ENCODE data around the gene TMEM135.

TMEM135 gene

GRCh38 chr11:87201376-87201775 lies 163.6 kb downstream of the TMEM135 start:
- no peak for DNase-seq

GRCh38 chr11:87203907-87204602 lies 166.3 kb downstream of the TMEM135 start:
- no peak for DNase-seq

GRCh38 chr11:87212891-87213290 lies 175.2 kb downstream of the TMEM135 start:
- no peak for DNase-seq

DNA sequence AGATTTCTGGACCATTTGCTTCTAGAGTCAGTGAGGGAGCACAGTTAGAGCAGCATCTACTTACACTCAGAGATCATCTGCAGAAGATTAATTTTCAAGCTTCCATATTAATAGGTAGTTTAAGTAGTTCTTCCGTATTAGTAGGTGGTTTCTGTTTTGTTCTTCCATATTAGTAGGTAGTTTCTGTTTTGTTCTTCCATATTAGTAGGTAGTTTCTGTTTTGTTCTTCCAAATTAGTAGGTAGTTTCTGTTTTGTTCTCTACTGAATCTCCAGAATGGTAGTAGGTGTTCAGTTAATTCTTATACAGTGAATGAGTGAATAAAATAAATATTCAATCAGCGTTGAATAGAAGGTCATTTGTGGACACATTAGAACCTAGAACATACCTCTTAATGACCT lies 175.7 kb downstream of the TMEM135 start:
- no peak for DNase-seq

DNA sequence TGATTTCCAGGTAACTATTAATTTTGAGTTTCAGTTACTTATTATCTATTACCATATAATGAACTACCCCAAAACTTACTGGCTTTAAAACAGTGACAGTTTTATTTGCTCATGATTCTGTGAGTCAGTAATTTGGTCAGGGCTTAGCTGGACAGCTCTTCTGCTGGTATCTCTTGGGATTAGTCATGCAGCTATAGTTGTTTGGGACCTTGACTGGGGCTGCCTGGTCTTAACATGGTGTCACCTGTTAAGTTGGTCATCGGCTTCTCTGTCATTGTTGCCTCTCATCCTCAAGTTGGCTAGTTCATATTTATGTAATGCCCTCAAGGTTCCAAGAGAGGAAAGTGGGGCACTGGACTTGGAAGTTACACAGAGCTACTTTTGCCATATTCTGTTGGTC lies 177.5 kb downstream of the TMEM135 start:
- DNase-seq, result no peak

DNA sequence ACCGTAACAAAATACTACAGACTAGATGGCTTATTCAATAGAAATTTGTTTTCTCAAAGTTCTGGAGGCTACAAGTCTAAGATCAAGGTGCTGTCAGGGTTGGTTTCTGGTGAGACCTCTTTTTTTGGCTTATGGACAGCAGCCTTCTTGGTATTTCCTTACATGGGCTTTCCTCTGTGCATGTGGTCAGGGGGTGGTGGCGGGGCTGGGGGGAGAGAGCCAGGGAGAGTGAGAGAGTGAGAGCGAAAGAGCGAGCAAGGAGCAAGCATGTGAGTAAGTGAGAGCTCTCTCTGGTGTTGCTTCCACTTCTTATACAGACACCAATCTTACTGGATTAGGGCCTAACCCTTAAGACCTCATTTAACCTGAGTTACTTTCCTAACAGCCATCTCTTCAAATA lies 181.5 kb downstream of the TMEM135 start:
- no peak for DNase-seq

GRCh38 chr11:87223816-87224215 lies 186.1 kb downstream of the TMEM135 start:
- DNase-seq, result no peak

DNA sequence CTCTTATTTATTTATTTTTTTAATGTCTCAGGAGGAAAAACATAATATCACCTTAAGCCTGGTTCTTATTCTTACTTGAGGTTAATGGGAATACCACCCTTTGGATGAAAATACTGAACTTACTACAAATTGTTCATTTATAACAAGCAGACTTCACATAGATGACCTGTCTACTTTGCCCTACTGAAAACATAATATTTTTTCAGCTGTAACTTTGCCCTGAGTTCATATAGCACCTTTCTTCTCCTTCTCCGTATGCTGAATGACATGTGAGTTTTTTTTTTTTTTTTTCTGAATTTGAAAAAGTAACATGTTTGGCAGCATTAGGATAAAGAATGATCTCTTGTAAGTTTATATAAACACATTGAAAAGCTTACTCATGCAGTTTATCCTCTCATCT lies 186.8 kb downstream of the TMEM135 start:
- no peak for DNase-seq

DNA sequence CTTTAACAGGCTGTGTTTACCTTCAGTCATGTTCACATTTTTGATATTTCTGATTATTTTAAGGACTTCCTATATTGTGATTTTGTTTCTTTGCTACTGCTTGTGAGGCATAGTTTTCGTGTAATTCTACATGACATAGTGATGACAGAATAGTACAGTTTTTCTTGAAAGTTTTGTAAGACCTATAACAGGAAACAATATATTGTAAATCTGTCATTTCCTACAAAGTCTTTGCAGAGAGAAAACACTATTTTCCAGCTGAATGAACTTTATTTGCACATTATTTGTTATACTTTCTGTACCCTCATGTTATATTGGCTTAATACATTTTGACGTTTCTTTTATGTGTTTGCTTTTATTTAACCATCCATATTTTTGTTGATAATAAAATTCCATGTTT lies 191.1 kb downstream of the TMEM135 start:
- no peak for DNase-seq

DNA sequence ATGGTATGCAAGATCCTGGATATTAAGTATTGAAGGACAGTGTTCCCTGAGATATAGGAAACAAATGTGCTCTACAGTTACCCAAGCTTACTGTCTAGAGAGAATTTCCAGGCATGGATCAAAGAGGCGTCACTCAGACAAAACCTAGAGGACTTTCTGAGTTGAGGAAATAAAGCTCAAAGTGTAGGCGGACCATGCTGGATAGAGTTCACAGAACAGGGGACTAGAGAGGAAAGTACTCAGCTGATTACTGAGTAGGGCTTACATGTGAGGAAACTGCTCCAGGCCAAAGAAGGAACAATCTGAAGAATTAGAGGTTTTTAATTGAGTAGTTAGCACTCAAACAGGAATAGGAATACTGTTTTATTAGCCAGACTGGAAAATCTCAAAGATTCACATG lies 193.3 kb downstream of the TMEM135 start:
- no peak for DNase-seq

DNA sequence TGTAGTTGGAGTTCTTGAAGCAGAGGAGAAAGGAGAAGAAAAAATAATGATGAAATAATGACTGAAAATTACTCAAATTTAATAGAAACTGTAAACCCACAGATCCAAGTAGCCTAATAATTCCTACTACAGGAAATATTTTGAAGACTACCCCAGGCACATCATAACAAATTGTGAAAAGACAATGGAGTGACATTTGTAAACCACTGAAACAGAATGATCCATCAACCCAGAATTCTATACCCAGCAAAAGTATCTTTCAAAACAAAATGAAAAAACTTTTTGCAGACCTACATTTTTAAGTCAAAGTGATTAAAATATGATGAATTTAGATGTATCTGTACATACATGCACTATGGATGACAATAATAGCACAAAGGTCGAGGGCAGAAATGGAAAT lies 194.6 kb downstream of the TMEM135 start:
- no peak for DNase-seq

DNA sequence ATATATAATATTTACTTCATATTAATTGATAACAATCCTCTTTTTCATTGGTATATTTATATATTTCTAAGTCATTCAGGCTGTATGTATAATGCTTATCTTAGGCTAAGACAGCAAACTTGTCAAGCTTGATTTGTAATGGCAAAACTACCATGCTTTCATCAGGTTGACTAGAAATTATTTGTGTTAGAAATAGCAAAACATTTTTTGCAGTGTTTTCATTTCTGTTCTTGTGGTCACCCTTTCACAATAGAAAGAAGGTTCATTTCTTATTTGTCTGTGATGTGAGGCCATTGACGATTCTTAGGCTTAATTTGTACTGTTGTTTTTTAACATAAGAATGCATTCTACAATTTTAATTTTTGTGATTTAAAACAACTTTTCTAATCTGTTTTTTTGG lies 197.6 kb downstream of the TMEM135 start:
- DNase-seq, result no peak

DNA sequence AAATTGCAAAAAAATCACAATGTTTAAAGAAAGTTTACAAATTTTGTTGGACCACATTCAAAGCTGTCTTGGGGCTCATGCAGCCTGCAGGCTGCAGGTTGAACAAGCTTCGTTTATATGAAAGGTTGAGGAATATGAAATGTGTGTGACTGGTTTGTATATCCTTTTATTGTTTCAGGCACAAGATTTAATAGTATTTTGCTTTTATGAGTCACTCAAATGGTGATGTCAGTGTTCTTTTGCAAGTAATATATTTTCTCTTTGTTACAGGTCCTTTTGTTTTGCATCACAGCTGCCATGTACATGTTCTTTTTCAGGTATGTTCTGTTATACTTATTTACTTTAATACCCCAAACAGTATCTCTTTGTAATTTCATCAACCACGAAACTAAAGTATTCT lies 198.6 kb downstream of the TMEM135 start:
- no peak for DNase-seq

DNA sequence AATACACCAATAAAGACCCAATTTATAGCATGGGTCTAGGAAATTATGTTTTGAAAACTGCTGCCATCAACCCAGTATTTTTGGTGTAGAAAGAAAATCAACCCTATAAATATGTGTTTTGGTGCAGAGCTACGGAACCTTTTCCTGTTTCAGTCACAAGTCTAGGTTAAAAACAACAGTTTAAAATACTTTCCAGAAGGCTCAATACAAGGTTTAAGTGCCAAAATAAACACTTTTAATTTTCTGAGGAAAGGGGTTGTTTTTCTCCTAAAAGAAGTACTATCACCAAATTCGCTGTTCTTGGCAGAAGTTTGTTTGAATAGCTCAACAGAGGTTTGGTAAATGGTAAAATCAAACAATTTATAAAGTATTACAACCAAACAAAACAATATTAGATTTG lies 201.3 kb downstream of the TMEM135 start:
- no peak for DNase-seq

DNA sequence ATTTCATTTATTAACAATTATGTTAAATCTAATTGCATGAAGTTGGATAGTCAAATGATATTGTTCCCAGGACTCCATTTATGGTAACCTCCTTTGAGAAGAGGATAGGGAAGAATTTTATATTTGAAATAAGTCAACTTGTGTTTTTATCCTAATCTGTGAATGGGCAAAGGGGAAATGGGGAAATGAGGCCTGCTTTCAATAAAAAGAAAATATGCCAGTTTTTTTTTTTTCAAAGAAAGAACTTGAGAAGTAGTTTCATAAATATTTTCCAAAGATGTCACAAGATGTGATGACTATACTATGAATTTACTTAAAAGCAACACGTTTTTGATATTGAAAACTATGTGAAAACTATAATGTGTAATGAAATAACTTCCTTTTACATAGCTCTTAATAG lies 201.8 kb downstream of the TMEM135 start:
- no peak for DNase-seq

DNA sequence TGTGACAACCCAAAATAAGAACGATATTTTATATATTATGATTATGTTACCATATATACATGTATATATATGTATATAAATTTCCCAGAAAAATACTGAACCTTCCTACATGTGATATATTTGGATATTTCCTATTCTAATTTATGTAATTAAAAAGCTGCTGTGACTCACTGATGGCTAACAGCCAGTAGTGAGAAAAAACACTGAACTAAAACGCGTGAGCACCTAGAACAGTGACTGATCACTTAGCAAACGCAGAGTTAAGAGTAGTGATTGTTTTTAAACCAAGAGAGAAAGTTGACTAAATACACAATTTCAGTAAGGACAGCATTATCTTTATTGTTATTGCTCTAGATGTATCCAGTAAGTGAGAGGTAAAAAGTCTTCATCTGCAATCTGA lies 213.8 kb downstream of the TMEM135 start:
- DNase-seq, result no peak

DNA sequence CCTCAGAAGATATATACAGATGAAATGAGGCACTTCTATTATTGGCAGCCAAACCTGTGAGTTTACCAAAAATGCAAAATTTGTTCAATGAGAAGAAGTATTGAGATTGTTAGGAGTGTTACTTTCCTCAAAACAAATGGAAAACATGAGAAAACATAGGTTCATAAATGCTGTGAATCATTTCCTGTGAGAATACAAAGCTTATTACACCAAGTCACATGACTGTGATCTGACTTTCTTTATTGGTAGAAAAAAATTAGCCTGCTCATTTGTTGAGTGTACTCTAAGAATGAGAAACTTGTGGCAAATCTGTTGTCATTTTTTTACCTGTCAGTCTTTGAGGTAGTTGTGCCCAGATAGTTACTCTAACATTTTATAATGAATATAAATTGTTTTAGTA lies 215.1 kb downstream of the TMEM135 start:
- no peak for DNase-seq

GRCh38 chr11:87254562-87254961 lies 216.8 kb downstream of the TMEM135 start:
- no peak for DNase-seq

GRCh38 chr11:87255589-87255988 lies 217.9 kb downstream of the TMEM135 start:
- DNase-seq, result no peak

DNA sequence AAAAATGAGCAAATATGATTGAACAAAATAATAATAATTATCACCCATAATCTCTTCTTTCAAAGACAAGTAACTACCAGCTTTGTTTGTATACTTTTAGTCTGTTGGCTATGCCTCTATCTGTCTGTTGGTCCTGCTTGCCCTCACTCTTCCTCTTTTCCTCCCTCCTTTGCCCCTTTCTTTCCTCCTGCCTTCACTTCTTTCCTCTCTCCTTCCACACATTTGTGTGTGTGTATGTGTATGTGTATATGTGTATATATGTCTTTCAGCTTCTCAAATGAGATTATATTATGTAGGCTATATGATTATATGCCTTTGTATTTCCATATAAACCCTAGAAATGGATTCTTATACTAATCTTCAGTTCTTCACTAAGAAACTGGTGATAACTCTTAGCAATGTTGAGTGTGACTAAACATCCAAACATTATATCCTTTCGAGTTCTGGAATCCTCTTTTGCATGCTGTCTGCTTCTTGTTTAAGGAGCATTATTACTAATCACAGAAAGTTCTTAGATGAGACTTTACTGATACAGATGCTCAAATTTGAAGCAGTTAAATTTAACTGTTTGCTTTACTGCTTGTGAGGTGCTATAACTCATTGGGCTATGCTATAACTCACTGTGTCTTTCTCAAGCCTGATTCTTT lies 219.1 kb downstream of the TMEM135 start:
- DNase-seq, result no peak

GRCh38 chr11:87258171-87258833 lies 220.6 kb downstream of the TMEM135 start:
- no peak for DNase-seq

- DNase-seq, result no peak
Observed at GRCh38 chr11:87259736-87260135, 222.0 kb downstream of the TMEM135 start.

DNA sequence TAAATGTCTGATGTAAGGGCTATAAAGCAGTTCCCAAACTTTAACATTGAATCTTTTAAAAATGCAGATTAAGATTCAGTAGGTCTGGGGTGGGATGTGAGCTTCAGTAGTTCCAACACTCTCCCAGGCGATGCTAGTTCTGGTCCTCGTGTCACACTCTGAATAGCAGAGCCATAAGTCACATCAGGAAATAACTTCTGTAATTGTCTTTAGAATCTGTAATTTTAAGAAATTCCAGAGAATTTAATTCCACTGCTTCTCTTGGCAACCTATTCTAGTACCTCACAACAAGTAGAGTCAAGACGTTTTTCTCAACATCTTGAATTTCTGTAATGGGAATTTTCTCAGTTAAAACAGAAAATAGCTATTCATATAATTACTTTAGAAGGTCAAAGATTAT lies 223.1 kb downstream of the TMEM135 start:
- DNase-seq, result no peak

- DNase-seq, result no peak
Observed at GRCh38 chr11:87263264-87263838, 225.6 kb downstream of the TMEM135 start.
